Activated B cell treated with CpG ODN at 0.5 μM for 24 hours (primary cell): ENCODE data around the gene PRAC1. TPM values are rescaled to one million over a fixed set of nuclear protein-coding genes. Genes with fewer than 3 reads are reported as not detected.

ENCODE experiments used
- ATAC-seq: fragments of 200-7000 bp; cut with Tn5 transposase; one replicate; pipeline ENCODE4 v1.10.0; 2021; ENCODE audit warnings: low read depth, mild to moderate bottlenecking, moderate library complexity
- CTCF ChIA-PET: fragments of 350-600 bp; sonication (Branson Sonifier 250); formaldehyde crosslinking; loops from one replicate; lab custom pipeline; 2021; ENCODE audit warnings: antibody characterized with exemption; lab: Charles Lee
- POLR2A ChIA-PET: fragments of 350-600 bp; sonication (Branson Sonifier 250); formaldehyde crosslinking; loops from one replicate; lab custom pipeline; 2021; ENCODE audit warnings: antibody characterized with exemption; lab: Charles Lee
- DNase-seq: peaks from one replicate; pipeline ENCODE4 v3.0.0; 2022
- H3K27ac Mint-ChIP-seq: one replicate; pipeline ENCODE4 v1.8.0; 2020; ENCODE audit warnings: mixed read lengths
- H3K27me3 Mint-ChIP-seq: one replicate; pipeline ENCODE4 v1.8.0; 2021; ENCODE audit warnings: mixed read lengths
- H3K36me3 Mint-ChIP-seq: one replicate; pipeline ENCODE4 v1.8.0; 2021; ENCODE audit warnings: low read depth, mixed read lengths
- H3K4me1 Mint-ChIP-seq: one replicate; pipeline ENCODE4 v1.8.0; 2021; ENCODE audit warnings: mixed read lengths
- H3K4me3 Mint-ChIP-seq: one replicate; pipeline ENCODE4 v1.8.0; 2020; ENCODE audit warnings: mild to moderate bottlenecking, mixed read lengths
- H3K9me3 Mint-ChIP-seq: one replicate; pipeline ENCODE4 v1.8.0; 2020; ENCODE audit warnings: mixed read lengths
- CTCF ChIP-seq: fragments of 200-600 bp; IDR thresholded peaks from one replicate; pipeline ENCODE4 v1.8.0; 2022; ENCODE audit warnings: antibody characterized with exemption, mild to moderate bottlenecking
- intact Hi-C: fragments of 100-400 bp; cut with micrococcal nuclease; formaldehyde crosslinking; loops from one replicate; pipeline ENCODE4 v1.15.1; 2024
- total RNA-seq: library from RNA; stranded (reverse); gene quantifications from 2 replicates; pipeline ENCODE4 v1.2.3, GENCODE V29; 2022

The PRAC1 gene
- total RNA-seq, 1 donor from 2014 or later, result not detected

- no peak overlapping the region for H3K4me3 Mint-ChIP-seq
- peaks cover 6% of the 10 kb centered on the region for H3K4me1 Mint-ChIP-seq
- no peak for ATAC-seq
- no peak for DNase-seq
- intact Hi-C loops, result loop anchor here (5.0 kb wide), 1 partner anchor 125 kb away; the partner anchor contains the start of gene HOXB9
- TF ChIP-seq CTCF, result no peak
- ChIA-PET CTCF (interaction anchor here (1.1 kb wide), 1 partner anchor 27 kb away, joined by 3 read pairs; no protein-coding TSS in a partner anchor), POLR2A (interaction anchor here (0.6 to 1.0 kb wide), 3 partner anchors 14 to 734 kb away, joined by 3 to 4 read pairs (median 4); no protein-coding TSS in a partner anchor)
- no peak overlapping the region for H3K27ac Mint-ChIP-seq
- no peaks in the 10 kb centered on the region for H3K9me3 Mint-ChIP-seq
- no peaks in the 10 kb centered on the region for H3K36me3 Mint-ChIP-seq
- peaks cover 66% of the 10 kb centered on the region for H3K27me3 Mint-ChIP-seq
Observed at GRCh38 chr17:48751733-48752398, 29.5 kb upstream of the PRAC1 start.

GRCh38 chr17:48751172-48751571 is 28.9 kb upstream of the PRAC1 start:
- Mint-ChIP-seq H3K27ac (no peak overlapping the region), H3K4me3 (no peak overlapping the region), H3K36me3 (no peaks in the 10 kb centered on the region), H3K4me1 (peaks cover 9% of the 10 kb centered on the region), H3K9me3 (no peaks in the 10 kb centered on the region), H3K27me3 (peaks cover 69% of the 10 kb centered on the region)
- intact Hi-C loops, result loop anchor here (5.0 kb wide), 1 partner anchor 124 kb away; the partner anchor contains the start of gene HOXB9
- ATAC-seq, result no peak
- ChIA-PET CTCF (interaction anchor here (1.1 kb wide), 1 partner anchor 26 kb away, joined by 3 read pairs; no protein-coding TSS in a partner anchor), POLR2A (interaction anchor here (1.0 kb wide), 1 partner anchor 13 kb away, joined by 4 read pairs; no protein-coding TSS in a partner anchor)
- DNase-seq, result no peak
- no peak for TF ChIP-seq CTCF

- Mint-ChIP-seq H3K9me3 (no peaks in the 10 kb centered on the region), H3K36me3 (no peaks in the 10 kb centered on the region), H3K4me1 (peaks cover 6% of the 10 kb centered on the region), H3K4me3 (no peak overlapping the region), H3K27me3 (peaks cover 69% of the 10 kb centered on the region), H3K27ac (no peak overlapping the region)
- ChIA-PET CTCF (interaction anchor here (1.4 kb wide), 1 partner anchor 26 kb away, joined by 4 read pairs; no protein-coding TSS in a partner anchor), POLR2A (no interaction called here)
- intact Hi-C loops, result loop anchor here (5.0 kb wide), 3 partner anchors 123 to 153 kb away; partner anchors contain the start of genes HOXB7 and HOXB9
- TF ChIP-seq CTCF, result no peak
- ATAC-seq, result no peak
- no peak for DNase-seq
Observed at GRCh38 chr17:48749621-48750553, 27.6 kb upstream of the PRAC1 start.

GRCh38 chr17:48748718-48749566 is 26.6 kb upstream of the PRAC1 start:
- ATAC-seq (no peak), DNase-seq (no peak)
- Mint-ChIP-seq H3K4me3 (no peak overlapping the region), H3K27ac (peak overlapping the region; percentile 46), H3K36me3 (no peaks in the 10 kb centered on the region), H3K4me1 (peaks cover 3% of the 10 kb centered on the region), H3K27me3 (peaks cover 68% of the 10 kb centered on the region), H3K9me3 (no peaks in the 10 kb centered on the region)
- intact Hi-C loops, result loop anchor here (5.0 kb wide), 2 partner anchors 137 to 152 kb away; partner anchors contain the start of gene HOXB7
- no peak for TF ChIP-seq CTCF
- ChIA-PET CTCF (interaction anchor here (1.3 kb wide), 1 partner anchor 25 kb away, joined by 4 read pairs; the partner anchor contains the start of gene PRAC2), POLR2A (interaction anchor here (0.5 kb wide), 1 partner anchor 172 kb away, joined by 3 read pairs; no protein-coding TSS in a partner anchor)
